Left ventricle myocardium inferior (tissue), 1 donor: ENCODE results near the gene ZNF732. TPM values are rescaled to one million over a fixed set of nuclear protein-coding genes. Genes with fewer than 3 reads are reported as not detected.

Source experiments
- DNase-seq: peaks from one replicate; pipeline ENCODE4 v3.0.0-alpha.2; 2020
- H3K27ac ChIP-seq: fragments of 200-600 bp; replicated peaks from 2 replicates; pipeline ENCODE4 v1.8.0; 2021
- H3K27me3 ChIP-seq: fragments of 200-600 bp; 2 replicates; pipeline ENCODE4 v1.8.0; 2021; ENCODE audit warnings: low read depth
- H3K36me3 ChIP-seq: fragments of 200-600 bp; 2 replicates; pipeline ENCODE4 v1.8.0; 2021
- H3K4me1 ChIP-seq: fragments of 200-600 bp; 2 replicates; pipeline ENCODE4 v1.8.0; 2021
- H3K4me3 ChIP-seq: fragments of 200-600 bp; 2 replicates; pipeline ENCODE4 v1.8.0; 2021; ENCODE audit warnings: mild to moderate bottlenecking, moderate library complexity
- H3K9me3 ChIP-seq: fragments of 200-600 bp; replicated peaks from 2 replicates; pipeline ENCODE4 v1.8.0; 2021
- intact Hi-C: fragments of 100-400 bp; cut with micrococcal nuclease; formaldehyde crosslinking; loops from one replicate; pipeline ENCODE4 v1.11.0; 2022
- total RNA-seq: library from RNA; stranded (reverse); fragmentation: NEBNext Ultra II Directional; extraction: Animal tissue kit (Norgen Biotek cat#: 25700); gene quantifications from one replicate; pipeline ENCODE4 v1.2.1, GENCODE V29; 2021
- TF ChIP-seq, protein P1 (sequence below): fragments of 200-600 bp; IDR thresholded peaks from 2 replicates; pipeline ENCODE4 v1.8.0; 2021; ENCODE audit warnings: antibody characterized with exemption, mild to moderate bottlenecking, borderline replicate concordance
- donor health status: DM: no; HTN: yes; CAD: no; lungs with severe emphysema.

ZNF732 gene
- total RNA-seq, 1 donor from 2014 or later: not detected

- TF ChIP-seq, protein P1, sequence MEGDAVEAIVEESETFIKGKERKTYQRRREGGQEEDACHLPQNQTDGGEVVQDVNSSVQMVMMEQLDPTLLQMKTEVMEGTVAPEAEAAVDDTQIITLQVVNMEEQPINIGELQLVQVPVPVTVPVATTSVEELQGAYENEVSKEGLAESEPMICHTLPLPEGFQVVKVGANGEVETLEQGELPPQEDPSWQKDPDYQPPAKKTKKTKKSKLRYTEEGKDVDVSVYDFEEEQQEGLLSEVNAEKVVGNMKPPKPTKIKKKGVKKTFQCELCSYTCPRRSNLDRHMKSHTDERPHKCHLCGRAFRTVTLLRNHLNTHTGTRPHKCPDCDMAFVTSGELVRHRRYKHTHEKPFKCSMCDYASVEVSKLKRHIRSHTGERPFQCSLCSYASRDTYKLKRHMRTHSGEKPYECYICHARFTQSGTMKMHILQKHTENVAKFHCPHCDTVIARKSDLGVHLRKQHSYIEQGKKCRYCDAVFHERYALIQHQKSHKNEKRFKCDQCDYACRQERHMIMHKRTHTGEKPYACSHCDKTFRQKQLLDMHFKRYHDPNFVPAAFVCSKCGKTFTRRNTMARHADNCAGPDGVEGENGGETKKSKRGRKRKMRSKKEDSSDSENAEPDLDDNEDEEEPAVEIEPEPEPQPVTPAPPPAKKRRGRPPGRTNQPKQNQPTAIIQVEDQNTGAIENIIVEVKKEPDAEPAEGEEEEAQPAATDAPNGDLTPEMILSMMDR: no peak
- Histone ChIP-seq H3K4me3 (peak overlapping the region; percentile 98), H3K4me1 (peaks cover 58% of the 10 kb centered on the region), H3K27ac (peak overlapping the region; percentile 99), H3K27me3 (no peaks in the 10 kb centered on the region), H3K9me3 (peaks cover 15% of the 10 kb centered on the region), H3K36me3 (peaks cover 11% of the 10 kb centered on the region)
- intact Hi-C loops: no loop called here
- DNase-seq: no peak
These were observed 31.5 kb upstream of the ZNF732 start for GRCh38 chr4:336893-337142.

GRCh38 chr4:336099-336892 lies 31.0 kb upstream of the ZNF732 start:
- peak overlapping the region; percentile 99 for H3K27ac ChIP-seq
- peaks cover 54% of the 10 kb centered on the region for H3K4me1 ChIP-seq
- peak; percentile 59 for DNase-seq
- no peaks in the 10 kb centered on the region for H3K27me3 ChIP-seq
- peaks cover 10% of the 10 kb centered on the region for H3K9me3 ChIP-seq
- intact Hi-C loops: no loop called here
- H3K36me3 ChIP-seq: peaks cover 6% of the 10 kb centered on the region
- peak overlapping the region; percentile 98 for H3K4me3 ChIP-seq
- TF ChIP-seq, protein P1: no peak

DNA sequence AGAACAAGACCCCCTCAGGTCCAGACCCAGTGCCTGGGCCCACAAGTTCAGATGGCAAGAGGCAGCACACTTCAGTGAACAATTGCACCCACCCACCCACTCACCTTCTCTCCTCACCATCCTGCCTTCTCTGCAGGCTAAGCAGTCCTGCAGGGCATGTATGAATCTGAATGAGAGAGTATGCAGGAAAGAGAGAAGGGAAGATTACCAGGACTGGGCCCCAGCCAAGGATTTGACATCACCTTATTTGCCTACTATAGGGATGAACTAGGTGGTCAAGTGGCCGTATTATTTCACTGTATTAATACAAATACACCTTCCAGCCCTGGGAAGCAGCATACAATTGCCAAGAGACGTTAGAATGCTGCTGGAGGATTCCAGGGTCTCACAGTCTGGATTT lies 30.2 kb upstream of the ZNF732 start:
- no peak for DNase-seq
- Histone ChIP-seq H3K36me3 (peaks cover 5% of the 10 kb centered on the region), H3K9me3 (peaks cover 2% of the 10 kb centered on the region), H3K4me1 (peaks cover 48% of the 10 kb centered on the region), H3K27me3 (no peaks in the 10 kb centered on the region), H3K27ac (peak overlapping the region; percentile 99), H3K4me3 (peak overlapping the region; percentile 98)
- intact Hi-C loops: no loop called here
- TF ChIP-seq, protein P1: no peak

- Histone ChIP-seq H3K4me3 (no peak overlapping the region), H3K4me1 (no peaks in the 10 kb centered on the region), H3K9me3 (peaks cover 17% of the 10 kb centered on the region), H3K36me3 (peaks cover 5% of the 10 kb centered on the region), H3K27me3 (no peaks in the 10 kb centered on the region), H3K27ac (no peak overlapping the region)
- no peak for DNase-seq
- TF ChIP-seq, protein P1: no peak
- intact Hi-C loops: no loop called here
These were observed 23.5 kb upstream of the ZNF732 start for GRCh38 chr4:328729-329128.

GRCh38 chr4:314296-314903 lies 9.1 kb upstream of the ZNF732 start:
- peaks cover 10% of the 10 kb centered on the region for H3K9me3 ChIP-seq
- intact Hi-C loops: no loop called here

More at GRCh38 chr4:314296-314903, 9.1 kb upstream of the ZNF732 start:
- no peak for DNase-seq
- Histone ChIP-seq H3K36me3 (no peaks in the 10 kb centered on the region), H3K4me1 (no peaks in the 10 kb centered on the region), H3K27me3 (no peaks in the 10 kb centered on the region), H3K4me3 (no peak overlapping the region), H3K27ac (no peak overlapping the region)
- TF ChIP-seq, protein P1: no peak
